Cardiac septum (tissue), 1 donor: Measurements from ENCODE around the gene STIM2. TPM values are rescaled to one million over a fixed set of nuclear protein-coding genes. Genes with fewer than 3 reads are reported as not detected.

ENCODE experiments used
- DNase-seq: peaks from one replicate; pipeline ENCODE4 v3.0.0-alpha.2; 2020; ENCODE audit warnings: low spot score
- intact Hi-C: fragments of 100-400 bp; cut with DNase I; formaldehyde crosslinking; loops from one replicate; pipeline ENCODE4 v1.14.0; 2022
- total RNA-seq: library from RNA; stranded (reverse); fragmentation: NEBNext Ultra II Directional; extraction: Animal tissue kit (Norgen Biotek cat#: 25700); gene quantifications from one replicate; pipeline ENCODE4 v1.2.1, GENCODE V29; 2021
- donor health status: DM: no; HTN: no; CAD: no.

The STIM2 gene
- total RNA-seq, 1 donor from 2014 or later = 10.1 TPM

- no peak for DNase-seq
- intact Hi-C loops = no loop called here
These were observed 29.9 kb upstream of the STIM2 start for GRCh38 chr4:26830701-26831100.

- intact Hi-C loops = no loop called here
These were observed 24.1 kb upstream of the STIM2 start for GRCh38 chr4:26836539-26836938.

GRCh38 chr4:26837993-26838842 is 22.4 kb upstream of the STIM2 start:
- no peak for DNase-seq
- intact Hi-C loops = no loop called here

More at GRCh38 chr4:26836539-26836938, 24.1 kb upstream of the STIM2 start:
- no peak for DNase-seq

GRCh38 chr4:26839016-26839415 is 21.6 kb upstream of the STIM2 start:
- intact Hi-C loops = no loop called here
- no peak for DNase-seq

GRCh38 chr4:26839534-26839951 is 21.1 kb upstream of the STIM2 start:
- no peak for DNase-seq
- intact Hi-C loops = no loop called here

- intact Hi-C loops = no loop called here
These were observed 19.9 kb upstream of the STIM2 start for GRCh38 chr4:26840786-26841185.

GRCh38 chr4:26842911-26843310 is 17.7 kb upstream of the STIM2 start:
- intact Hi-C loops = no loop called here
- DNase-seq = no peak

More at GRCh38 chr4:26840786-26841185, 19.9 kb upstream of the STIM2 start:
- no peak for DNase-seq

- intact Hi-C loops = no loop called here
- no peak for DNase-seq
These were observed 10.1 kb upstream of the STIM2 start for GRCh38 chr4:26850528-26850927.

GRCh38 chr4:26851129-26851528 is 9.5 kb upstream of the STIM2 start:
- intact Hi-C loops = no loop called here
- no peak for DNase-seq

- DNase-seq = no peak
- intact Hi-C loops = loop anchor here (5.0 kb wide), 1 partner anchor 42 kb away; no protein-coding TSS in a partner anchor
These were observed 5.9 kb upstream of the STIM2 start for GRCh38 chr4:26854701-26855100.

GRCh38 chr4:26856906-26857277 is 3.7 kb upstream of the STIM2 start:
- intact Hi-C loops = loop anchor here (1.0 to 5.0 kb wide), 2 partner anchors 45 to 273 kb away; partner anchors contain the start of gene TBC1D19
- DNase-seq = no peak

GRCh38 chr4:26857278-26858034 is 3.2 kb upstream of the STIM2 start:
- DNase-seq = peak; percentile 94
- intact Hi-C loops = loop anchor here (1.0 to 5.0 kb wide), 2 partner anchors 45 to 273 kb away; partner anchors contain the start of gene TBC1D19

GRCh38 chr4:26858035-26858918 is 2.4 kb upstream of the STIM2 start:
- no peak for DNase-seq
- intact Hi-C loops = loop anchor here (5.0 kb wide), 1 partner anchor 46 kb away; no protein-coding TSS in a partner anchor

GRCh38 chr4:26858947-26859401 is 1.7 kb upstream of the STIM2 start:
- intact Hi-C loops = loop anchor here (5.0 kb wide), 1 partner anchor 47 kb away; no protein-coding TSS in a partner anchor
- DNase-seq = no peak

GRCh38 chr4:26859762-26860156 is 882 bp upstream of the STIM2 start:
- DNase-seq = no peak
- intact Hi-C loops = loop anchor here (5.0 kb wide), 4 partner anchors 47 to 537 kb away; partner anchors contain the start of gene RBPJ

GRCh38 chr4:26860922-26861433 is 337 bp downstream of the STIM2 start:
- intact Hi-C loops = loop anchor here (5.0 kb wide), 3 partner anchors 131 to 539 kb away; partner anchors contain the start of gene RBPJ
- DNase-seq = no peak

- intact Hi-C loops = loop anchor here (5.0 kb wide), 3 partner anchors 131 to 539 kb away; partner anchors contain the start of gene RBPJ
These were observed 969 bp downstream of the STIM2 start for GRCh38 chr4:26861434-26862186.

GRCh38 chr4:26862381-26862915 is 1.8 kb downstream of the STIM2 start:
- intact Hi-C loops = loop anchor here (5.0 kb wide), 3 partner anchors 130 to 540 kb away; partner anchors contain the start of gene RBPJ
- DNase-seq = no peak

More at GRCh38 chr4:26861434-26862186, 969 bp downstream of the STIM2 start:
- DNase-seq = peak; percentile 85
